Heart right ventricle (tissue), 16 donors: ENCODE data around the gene DOCK1. TPM values are rescaled to one million over a fixed set of nuclear protein-coding genes. Genes with fewer than 3 reads are reported as not detected.

Experiments
- ATAC-seq, 8 donors: fragments of 200-7000 bp; cut with Tn5 transposase; one replicate each; pipeline ENCODE4 v1.9.1; 2020; ENCODE audit warnings: mild to moderate bottlenecking in 8 of 8, moderate library complexity in 8 of 8, moderate number of reproducible peaks in 1 of 8
- DNase-seq, 2 donors: peaks; one replicate each; pipeline ENCODE4 v3.0.0-alpha.2; 2020
- H3K27ac ChIP-seq, 10 donors: fragments of 200-600 bp; sonication (generic) in 2 of 10; one replicate each; pipeline versions ENCODE4 v1.5.0 to v1.8.0; 2020 to 2022; ENCODE audit warnings: mild to moderate bottlenecking in 3 of 10
- H3K27me3 ChIP-seq, 7 donors: fragments of 200-600 bp; one replicate each; pipeline ENCODE4 v1.8.0; 2021 to 2022; ENCODE audit warnings: mild to moderate bottlenecking in 2 of 7
- H3K36me3 ChIP-seq, 9 donors: fragments of 200-600 bp; sonication (generic) in 1 of 9; one replicate each; pipeline versions ENCODE4 v1.5.0 to v1.8.0; 2020 to 2022; ENCODE audit warnings: mild to moderate bottlenecking in 2 of 9
- H3K4me1 ChIP-seq, 9 donors: fragments of 200-600 bp; sonication (generic) in 1 of 9; one replicate each; pipeline versions ENCODE4 v1.5.0 to v1.8.0; 2020 to 2022; ENCODE audit warnings: mild to moderate bottlenecking in 4 of 9
- H3K4me3 ChIP-seq, 10 donors: fragments of 200-600 bp; sonication (generic) in 2 of 10; one replicate each; pipeline versions ENCODE4 v1.5.0 to v1.8.0; 2020 to 2022; ENCODE audit warnings: mild to moderate bottlenecking in 7 of 10, moderate library complexity in 2 of 10
- H3K9me3 ChIP-seq, 11 donors: fragments of 200-600 bp in 10 of 11; sonication (generic) in 2 of 11; one replicate each; pipeline versions ENCODE4 v1.5.0 to v1.8.0; 2013 to 2022; ENCODE audit warnings: mild to moderate bottlenecking in 2 of 11, control low read depth in 1 of 11, moderate library complexity in 1 of 11
- WGBS, 2 donors: extraction: QIAGEN DNeasy Blood & Tissue Kit; methylation state at CpG; one replicate each; pipeline ENCODE4 v1.1.7; 2013; ENCODE audit warnings: inconsistent platforms in 1 of 2; 5-methylcytosine and 5-hydroxymethylcytosine counted together
- intact Hi-C, 10 donors: fragments of 100-400 bp; cut with DNase I; formaldehyde crosslinking; loops; one replicate each; pipeline versions ENCODE4 v1.11.1 to v1.14.2; 2022
- polyA plus RNA-seq, 2 donors: library from polyadenylated mRNA; stranded (reverse); fragments of 200-250 nt; gene quantifications; one replicate each; pipeline ENCODE4 v1.2.3, GENCODE V29; 2013
- total RNA-seq, 10 donors: library from RNA; stranded (reverse); fragmentation: NEBNext Ultra II Directional in 3 of 10; extraction: Animal tissue kit (Norgen Biotek cat#: 25700) in 3 of 10; gene quantifications; one replicate each; pipeline versions ENCODE4 v1.2.1 to v1.2.4, GENCODE V29; 2021 to 2023
- TF ChIP-seq, protein P1 (sequence below), 9 donors: fragments of 200-600 bp; sonication (generic) in 2 of 9; IDR thresholded peaks; one replicate each; pipeline versions ENCODE4 v1.5.0 to v1.8.0; 2021 to 2022; ENCODE audit warnings: antibody characterized with exemption in 9 of 9, mild to moderate bottlenecking in 5 of 9, moderate library complexity in 1 of 9
- donor health status: Arrhythmogenic right ventricular cardiomyopathy.
- donor health status: ischemic (EF 13 %, LVEDD 7.1; RV severe dilation, severe dysfunction).
- donor health status: healthy with polysubstance abuse.
- donor health status: DM: no; HTN: yes; CAD: no.
- donor health status: DM: no; HTN: no; CAD: no.
- donor health status: ischemic (EF 25% LVEDD 6.9; RV normal size, moderate dysfunction).
- donor health status: ischemic (EF 25% LVEDD 5.7; RV mildly dilated, moderate dysfunction).
- donor health status: healthy.
- donor health status: DM: yes; HTN: yes; CAD: no.
- donor health status: Ischemic cardiomyopathy.
- donor health status: ischemic (EF 35%, LVEDD 5.7; RV mildly dilated, moderate dysfunction).
- donor health status: nonischemic (EF 11% LVEDD 7.7; RV severe dilation, severe dysfunction).
- donor health status: DM: yes; HTN: yes; CAD: no.
- donor health status: PGD.
- donor health status: ischemic (EF 29% LVEDD 5.4; RV normal size, mild dysfunction).
- donor health status: nonischemic (EF 23%, LVEDD 6.1; RV moderate dilation, normal function).

DOCK1 gene
- total and polyA plus RNA-seq, 12 donors = 7.8 to 26.7 (median 19.8) TPM

DNA sequence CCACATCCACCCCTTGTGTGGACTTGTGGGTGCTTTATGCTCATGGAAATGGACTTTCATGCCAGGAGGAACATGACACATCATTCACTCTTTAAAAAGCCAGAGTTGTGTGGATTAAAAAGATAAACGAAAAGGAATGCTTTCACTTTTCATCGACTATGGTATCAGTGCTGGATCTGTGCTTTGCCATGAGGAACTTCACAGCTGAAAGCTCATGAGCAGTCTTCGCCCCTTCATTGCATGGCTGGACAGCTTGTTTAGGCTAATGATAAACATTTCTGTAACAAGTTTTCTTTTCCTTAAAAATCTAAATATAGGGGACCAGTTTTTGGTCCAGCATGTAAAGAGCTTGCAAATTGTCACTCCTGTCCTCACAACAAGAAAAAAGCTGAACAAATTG is 470.2 kb downstream of the DOCK1 start:
- ATAC-seq (no peak), DNase-seq (no peak)
- 92% methylated on average over 3 of the region's 3 CpGs for WGBS, 2 donors
- Histone ChIP-seq H3K27me3 (no peaks in the 10 kb centered on the region), H3K4me3 (no peak overlapping the region), H3K9me3 (no peaks in the 10 kb centered on the region), H3K36me3 (peaks cover 0 to 62% (median 17%) of the 10 kb centered on the region in 9 donors), H3K4me1 (no peaks in the 10 kb centered on the region), H3K27ac (no peak overlapping the region)
- TF ChIP-seq, protein P1, sequence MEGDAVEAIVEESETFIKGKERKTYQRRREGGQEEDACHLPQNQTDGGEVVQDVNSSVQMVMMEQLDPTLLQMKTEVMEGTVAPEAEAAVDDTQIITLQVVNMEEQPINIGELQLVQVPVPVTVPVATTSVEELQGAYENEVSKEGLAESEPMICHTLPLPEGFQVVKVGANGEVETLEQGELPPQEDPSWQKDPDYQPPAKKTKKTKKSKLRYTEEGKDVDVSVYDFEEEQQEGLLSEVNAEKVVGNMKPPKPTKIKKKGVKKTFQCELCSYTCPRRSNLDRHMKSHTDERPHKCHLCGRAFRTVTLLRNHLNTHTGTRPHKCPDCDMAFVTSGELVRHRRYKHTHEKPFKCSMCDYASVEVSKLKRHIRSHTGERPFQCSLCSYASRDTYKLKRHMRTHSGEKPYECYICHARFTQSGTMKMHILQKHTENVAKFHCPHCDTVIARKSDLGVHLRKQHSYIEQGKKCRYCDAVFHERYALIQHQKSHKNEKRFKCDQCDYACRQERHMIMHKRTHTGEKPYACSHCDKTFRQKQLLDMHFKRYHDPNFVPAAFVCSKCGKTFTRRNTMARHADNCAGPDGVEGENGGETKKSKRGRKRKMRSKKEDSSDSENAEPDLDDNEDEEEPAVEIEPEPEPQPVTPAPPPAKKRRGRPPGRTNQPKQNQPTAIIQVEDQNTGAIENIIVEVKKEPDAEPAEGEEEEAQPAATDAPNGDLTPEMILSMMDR (IDR thresholded peaks at IDR 0.05) = no peak
- intact Hi-C loops = no loop called here

DNA sequence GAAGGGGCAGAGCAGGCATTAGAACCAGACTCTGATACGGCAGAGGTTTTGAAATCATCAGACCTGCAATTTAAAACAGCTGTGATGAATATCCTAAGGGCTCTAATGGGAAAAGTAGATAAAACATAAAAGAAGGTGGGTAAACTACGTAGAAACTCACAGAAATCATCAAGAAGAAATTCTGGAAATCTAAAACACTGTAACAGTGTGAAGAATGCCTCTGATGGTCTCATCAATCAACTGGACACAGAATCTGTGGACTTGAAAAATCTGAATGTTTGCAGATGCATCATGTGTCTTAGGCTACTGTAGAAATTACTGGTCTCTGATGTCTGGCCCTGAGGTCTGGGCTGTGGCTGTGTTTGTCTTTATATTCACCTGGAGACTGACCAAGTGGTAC is 470.8 kb downstream of the DOCK1 start:
- H3K4me1 ChIP-seq = no peaks in the 10 kb centered on the region
- peaks cover 0 to 62% (median 17%) of the 10 kb centered on the region in 9 donors for H3K36me3 ChIP-seq
- TF ChIP-seq, protein P1 (IDR thresholded peaks at IDR 0.05) = no peak
- no peak for DNase-seq
- no peak overlapping the region for H3K4me3 ChIP-seq
- ATAC-seq = no peak
- intact Hi-C loops = no loop called here
- no peaks in the 10 kb centered on the region for H3K9me3 ChIP-seq
- no peaks in the 10 kb centered on the region for H3K27me3 ChIP-seq
- 95 to 99% methylated on average over 2 of the region's 2 CpGs for WGBS, 2 donors
- no peak overlapping the region for H3K27ac ChIP-seq

DNA sequence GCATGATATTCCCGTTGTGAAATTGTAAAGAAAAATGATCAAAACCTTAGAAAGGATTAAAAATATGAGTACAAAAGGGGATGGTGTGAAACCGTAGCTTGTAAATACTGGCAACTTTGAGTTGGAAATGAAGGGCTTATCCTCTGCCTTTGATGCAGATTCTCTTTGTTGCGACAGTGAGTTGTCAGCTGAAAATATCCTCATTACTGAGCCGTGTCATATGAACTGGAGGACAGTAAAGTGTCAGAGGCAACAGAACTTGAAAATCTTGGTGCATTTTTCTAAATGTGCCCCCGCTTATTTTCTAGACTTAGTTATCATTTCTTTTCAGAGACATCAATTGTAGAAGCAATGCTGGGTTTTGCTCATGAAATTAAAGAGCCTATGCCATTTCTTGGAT is 473.4 kb downstream of the DOCK1 start:
- TF ChIP-seq, protein P1 (IDR thresholded peaks at IDR 0.05) = no peak
- ATAC-seq (no peak), DNase-seq (no peak)
- no peak overlapping the region for H3K4me3 ChIP-seq
- intact Hi-C loops = no loop called here
- H3K27me3 ChIP-seq = no peaks in the 10 kb centered on the region
- WGBS, 2 donors = 93 to 97% methylated on average over 5 of the region's 5 CpGs
- peaks cover 0 to 74% (median 27%) of the 10 kb centered on the region in 9 donors for H3K36me3 ChIP-seq
- H3K27ac ChIP-seq = no peak overlapping the region
- H3K9me3 ChIP-seq = no peaks in the 10 kb centered on the region
- H3K4me1 ChIP-seq = no peaks in the 10 kb centered on the region

DNA sequence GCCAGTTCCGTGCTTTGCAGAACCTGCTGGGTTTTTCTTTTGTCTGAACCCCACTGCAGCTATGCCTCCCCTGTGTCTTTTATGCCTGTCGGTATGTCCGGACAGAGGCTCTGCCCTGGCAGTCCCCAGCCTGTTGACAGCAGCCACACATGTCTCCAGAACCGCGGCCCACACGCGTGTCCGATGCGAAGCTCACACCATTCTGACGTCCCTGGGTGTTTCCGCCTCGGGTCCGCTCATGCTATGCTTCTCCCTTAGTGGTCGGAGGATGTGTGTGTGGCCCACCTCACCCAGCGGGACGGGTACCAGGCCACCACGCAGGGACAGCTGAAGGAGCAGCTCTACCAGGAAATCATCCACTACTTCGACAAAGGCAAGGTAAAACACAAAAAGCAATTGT is 479.3 kb downstream of the DOCK1 start:
- TF ChIP-seq, protein P1 (IDR thresholded peaks at IDR 0.05) = no peak

More for the DNA sequence above, 479.3 kb downstream of the DOCK1 start:
- Histone ChIP-seq H3K27me3 (no peaks in the 10 kb centered on the region), H3K4me1 (no peaks in the 10 kb centered on the region), H3K4me3 (no peak overlapping the region), H3K9me3 (no peaks in the 10 kb centered on the region), H3K36me3 (peaks cover 0 to 89% (median 10%) of the 10 kb centered on the region in 9 donors), H3K27ac (no peak overlapping the region)
- ATAC-seq (no peak), DNase-seq (no peak)
- 87 to 97% methylated on average over 18 of the region's 18 CpGs for WGBS, 2 donors
- intact Hi-C loops = no loop called here
